ENCODE data around the gene PCBP4. TPM values are rescaled to one million over a fixed set of nuclear protein-coding genes. Genes with fewer than 3 reads are reported as not detected.

The PCBP4 gene
- total RNA-seq, 1 experiment from 2014 or later = 17.9 TPM

GRCh38 chr3:51998774-51999173 is 31.5 kb upstream of the PCBP4 start:
- TF ChIP-seq EZH2 (IDR thresholded peaks at IDR 0.05; ENCODE audit: low read depth) (no peak), CTCF (conservative IDR thresholded peaks at IDR 0.05) (no peak)
- H3K9me2 ChIP-seq (ENCODE audit: insufficient read depth) = no peaks in the 10 kb centered on the region
- DNase-seq = no peak
- H3K79me2 ChIP-seq (ENCODE audit: low read depth) = peaks cover 20% of the 10 kb centered on the region
- CTCF ChIA-PET = no interaction called here
- intact Hi-C loops (cut with micrococcal nuclease; ENCODE audit: unreplicated experiment) = loop anchor here (1.0 to 2.0 kb wide), 2 partner anchors 58 to 219 kb away; partner anchors contain the start of gene DUSP7
- H3K27ac ChIP-seq = no peak overlapping the region
- H3K4me3 ChIP-seq = no peak overlapping the region
- peaks cover 24% of the 10 kb centered on the region for H3K4me1 ChIP-seq (replicated peaks; ENCODE audit: insufficient read depth)
- H3K27me3 ChIP-seq (ENCODE audit: insufficient read depth, low read depth) = no peaks in the 10 kb centered on the region
- H2AFZ ChIP-seq = no peak overlapping the region
- H3F3A ChIP-seq (ENCODE audit: insufficient read depth, low read depth) = peaks cover 30% of the 10 kb centered on the region
- no peak overlapping the region for H3K4me2 ChIP-seq
- BruUV-seq (replicated peaks) = no TSS peak
- POLR2A ChIA-PET (ENCODE audit: unreplicated experiment) = interaction anchor here (0.6 kb wide), 1 partner anchor 211 kb away, joined by 3 read pairs; no protein-coding TSS in a partner anchor
- H3K36me3 ChIP-seq (ENCODE audit: low read depth) = peaks cover 15% of the 10 kb centered on the region
- no peaks in the 10 kb centered on the region for H3K9me3 ChIP-seq (ENCODE audit: insufficient read depth, low read depth)
- H4K20me1 ChIP-seq (ENCODE audit: insufficient read depth) = no peaks in the 10 kb centered on the region

GRCh38 chr3:51997935-51998596 is 30.8 kb upstream of the PCBP4 start:
- no TSS peak for BruUV-seq (replicated peaks)
- Histone ChIP-seq H2AFZ (no peak overlapping the region), H3F3A (ENCODE audit: insufficient read depth, low read depth) (peaks cover 37% of the 10 kb centered on the region), H3K27ac (0 out of 2 replicates have a peak overlapping the region, but pooled peaks have one; percentile 5), H3K9me3 (ENCODE audit: insufficient read depth, low read depth) (no peaks in the 10 kb centered on the region), H3K9me2 (ENCODE audit: insufficient read depth) (no peaks in the 10 kb centered on the region), H3K27me3 (ENCODE audit: insufficient read depth, low read depth) (no peaks in the 10 kb centered on the region), H3K4me3 (no peak overlapping the region), H3K36me3 (ENCODE audit: low read depth) (peaks cover 15% of the 10 kb centered on the region), H3K79me2 (ENCODE audit: low read depth) (peaks cover 25% of the 10 kb centered on the region), H3K4me1 (replicated peaks; ENCODE audit: insufficient read depth) (peaks cover 24% of the 10 kb centered on the region), H4K20me1 (ENCODE audit: insufficient read depth) (no peaks in the 10 kb centered on the region), H3K4me2 (peak overlapping the region; percentile 58)
- peak; percentile 53 to 85 for DNase-seq
- ChIA-PET CTCF (no interaction called here), POLR2A (ENCODE audit: unreplicated experiment) (interaction anchor here (0.6 kb wide), 2 partner anchors 16 to 673 kb away, joined by 3 read pairs; no protein-coding TSS in a partner anchor)
- no peak for TF ChIP-seq EZH2 (IDR thresholded peaks at IDR 0.05; ENCODE audit: low read depth)
- TF ChIP-seq CTCF (conservative IDR thresholded peaks at IDR 0.05) = no peak
- intact Hi-C loops (cut with micrococcal nuclease; ENCODE audit: unreplicated experiment) = loop anchor here (1.0 to 2.0 kb wide), 2 partner anchors 59 to 219 kb away; partner anchors contain the start of gene DUSP7

GRCh38 chr3:51997172-51997571 is 29.9 kb upstream of the PCBP4 start:
- Histone ChIP-seq H3K9me2 (ENCODE audit: insufficient read depth) (no peaks in the 10 kb centered on the region), H3K4me2 (no peak overlapping the region), H3K27ac (no peak overlapping the region), H3K36me3 (ENCODE audit: low read depth) (peaks cover 23% of the 10 kb centered on the region), H3K4me1 (replicated peaks; ENCODE audit: insufficient read depth) (peaks cover 24% of the 10 kb centered on the region), H3K9me3 (ENCODE audit: insufficient read depth, low read depth) (no peaks in the 10 kb centered on the region), H4K20me1 (ENCODE audit: insufficient read depth) (0 out of 2 replicates have a peak, but pooled peaks cover 4% of the 10 kb centered on the region), H3F3A (ENCODE audit: insufficient read depth, low read depth) (peaks cover 46% of the 10 kb centered on the region), H2AFZ (no peak overlapping the region), H3K27me3 (ENCODE audit: insufficient read depth, low read depth) (no peaks in the 10 kb centered on the region), H3K4me3 (no peak overlapping the region), H3K79me2 (ENCODE audit: low read depth) (peaks cover 34% of the 10 kb centered on the region)
- no peak for DNase-seq
- ChIA-PET CTCF (interaction anchor here (0.6 kb wide), 1 partner anchor 239 kb away, joined by 3 read pairs; no protein-coding TSS in a partner anchor), POLR2A (ENCODE audit: unreplicated experiment) (interaction anchor here (0.6 kb wide), 2 partner anchors 17 to 674 kb away, joined by 3 read pairs; no protein-coding TSS in a partner anchor)
- no peak for TF ChIP-seq CTCF (conservative IDR thresholded peaks at IDR 0.05)
- TF ChIP-seq EZH2 (IDR thresholded peaks at IDR 0.05; ENCODE audit: low read depth) = no peak
- BruUV-seq (replicated peaks) = no TSS peak
- intact Hi-C loops (cut with micrococcal nuclease; ENCODE audit: unreplicated experiment) = no loop called here

All from PC-9 (cell line).